ENCODE data around the gene PPP1R2B.

GRCh38 chr5:156824800-156825199 is 25.3 kb upstream of the PPP1R2B start:
- TF ChIP-seq CTCF (conservative IDR thresholded peaks at IDR 0.05; ENCODE audit: low read depth, low read length) (peak; percentile 74), POLR2A (IDR thresholded peaks at IDR 0.05; ENCODE audit: low read depth, low read length) (no peak), FOS (IDR thresholded peaks at IDR 0.05; ENCODE audit: low read depth, low read length) (no peak), RAD21 (IDR thresholded peaks at IDR 0.05; ENCODE audit: low read length) (peak; percentile 78), MXI1 (IDR thresholded peaks at IDR 0.05; ENCODE audit: borderline replicate concordance, low read depth, low read length) (no peak), CEBPB (IDR thresholded peaks at IDR 0.05; ENCODE audit: low read depth, low read length) (no peak), NFE2L2 (IDR thresholded peaks at IDR 0.05; ENCODE audit: low read depth, low read length) (no peak), RFX5 (IDR thresholded peaks at IDR 0.05; ENCODE audit: low read depth, low read length) (no peak), BHLHE40 (IDR thresholded peaks at IDR 0.05; ENCODE audit: low read depth, low read length) (no peak)

All from IMR-90 (cell line).